LNCaP clone FGC (cell line): ENCODE results near the gene EHD2.
"Not testable (repeated sequence)": the region's sequence is repeated elsewhere in the genome, so short reads cannot be mapped to it uniquely, and the experiment has no call there.

Experiments
- DNase-seq: peaks from one replicate; pipeline ENCODE4 v3.0.0-alpha.2; 2011; ENCODE audit warnings: low read depth
- H3K4me3 ChIP-seq: 2 replicates; pipeline ENCODE4 v1.5.1; 2011; ENCODE audit warnings: mild to moderate bottlenecking, low read depth, low read length, control low read depth
- CTCF ChIP-seq: IDR thresholded peaks from 2 replicates; pipeline ENCODE4 v1.5.1; 2012; ENCODE audit warnings: mild to moderate bottlenecking; ENCODE audit not compliant: control insufficient read depth, insufficient read depth; ENCODE audit errors: extremely low read depth

Gene EHD2

GRCh38 chr19:47765523-47766358, 52.5 kb downstream of the EHD2 start:
- DNase-seq: no peak
- TF ChIP-seq CTCF: peak; percentile 45
- no peak overlapping the region for H3K4me3 ChIP-seq

- no peak for DNase-seq
- H3K4me3 ChIP-seq: no peak overlapping the region
- TF ChIP-seq CTCF: no peak
Measured at GRCh38 chr19:47766359-47766620, 53.1 kb downstream of the EHD2 start.

- TF ChIP-seq CTCF: no peak
- no peak overlapping the region for H3K4me3 ChIP-seq
- no peak for DNase-seq
Measured at GRCh38 chr19:47766670-47767069, 53.4 kb downstream of the EHD2 start.

GRCh38 chr19:47767349-47767748, 54.1 kb downstream of the EHD2 start:
- no peak for TF ChIP-seq CTCF
- DNase-seq: no peak
- H3K4me3 ChIP-seq: no peak overlapping the region

- no peak for TF ChIP-seq CTCF
- no peak for DNase-seq
- no peak overlapping the region for H3K4me3 ChIP-seq
Measured at GRCh38 chr19:47768604-47769003, 55.4 kb downstream of the EHD2 start.

GRCh38 chr19:47769534-47769933, 56.3 kb downstream of the EHD2 start:
- DNase-seq: no peak
- no peak overlapping the region for H3K4me3 ChIP-seq
- TF ChIP-seq CTCF: no peak

- H3K4me3 ChIP-seq, DNase-seq: not testable (repeated sequence)
Measured at GRCh38 chr19:47771291-47771690, 58.1 kb downstream of the EHD2 start.
